Astrocyte of the cerebellum (primary cell): ENCODE measurements around the gene STXBP5L.
"Not testable (repeated sequence)": the region's sequence is repeated elsewhere in the genome, so short reads cannot be mapped to it uniquely, and the experiment has no call there.

Experiments
- DNase-seq: peaks from one replicate; pipeline ENCODE4 v3.0.0-alpha.2; 2011; ENCODE audit warnings: low read depth
- H3K4me3 ChIP-seq: 2 replicates; pipeline ENCODE4 v1.5.1; 2011; ENCODE audit warnings: mild to moderate bottlenecking, low read depth, low read length, moderate library complexity
- in situ Hi-C: cut with HindIII; loops from 2 replicates; pipeline ENCODE4 v1.10.0; 2017; ENCODE audit warnings: low sequenced_read_pairs
- TF ChIP-seq, protein P1 (sequence below): IDR thresholded peaks from 2 replicates; pipeline ENCODE4 v1.5.1; 2012; ENCODE audit warnings: low read length, low read depth, moderate library complexity, mild to moderate bottlenecking; ENCODE audit errors: missing control alignments

STXBP5L gene

DNA sequence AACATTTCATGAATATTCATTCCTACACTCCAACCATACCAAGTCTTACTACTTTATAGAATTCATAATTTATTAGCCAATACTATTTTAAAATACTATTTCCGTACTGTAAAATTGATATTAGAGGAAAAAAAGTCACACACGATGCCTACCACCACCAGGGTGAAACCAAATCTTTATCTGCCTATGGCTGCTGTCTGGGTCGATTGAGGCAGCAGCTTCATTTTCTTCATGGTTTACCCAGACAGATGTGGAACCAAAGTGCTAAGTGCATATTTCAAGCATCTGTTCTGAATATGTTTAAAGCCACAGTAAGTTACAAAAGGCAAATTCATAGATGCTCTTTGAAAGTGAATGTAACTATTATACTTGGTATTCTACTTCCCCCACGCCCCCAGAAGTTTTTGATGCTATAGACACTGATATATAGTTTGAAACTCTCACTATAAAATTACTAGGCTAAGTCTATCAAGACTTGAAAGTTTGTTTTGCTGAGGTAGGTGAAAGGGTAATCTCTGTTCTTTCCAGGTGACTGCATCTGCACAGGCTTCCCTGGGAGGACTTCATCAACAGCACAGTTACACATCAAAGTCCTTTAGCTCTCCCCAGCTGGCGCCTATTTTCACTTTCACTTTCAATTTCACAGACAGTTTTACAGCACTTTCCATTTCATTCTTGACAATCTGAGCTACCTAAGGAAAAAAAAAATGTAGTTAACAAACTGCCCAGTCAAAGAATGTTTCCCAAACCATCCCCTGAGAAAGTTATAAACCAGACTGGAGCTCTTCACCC is 523.9 kb downstream of the STXBP5L start:
- TF ChIP-seq, protein P1, sequence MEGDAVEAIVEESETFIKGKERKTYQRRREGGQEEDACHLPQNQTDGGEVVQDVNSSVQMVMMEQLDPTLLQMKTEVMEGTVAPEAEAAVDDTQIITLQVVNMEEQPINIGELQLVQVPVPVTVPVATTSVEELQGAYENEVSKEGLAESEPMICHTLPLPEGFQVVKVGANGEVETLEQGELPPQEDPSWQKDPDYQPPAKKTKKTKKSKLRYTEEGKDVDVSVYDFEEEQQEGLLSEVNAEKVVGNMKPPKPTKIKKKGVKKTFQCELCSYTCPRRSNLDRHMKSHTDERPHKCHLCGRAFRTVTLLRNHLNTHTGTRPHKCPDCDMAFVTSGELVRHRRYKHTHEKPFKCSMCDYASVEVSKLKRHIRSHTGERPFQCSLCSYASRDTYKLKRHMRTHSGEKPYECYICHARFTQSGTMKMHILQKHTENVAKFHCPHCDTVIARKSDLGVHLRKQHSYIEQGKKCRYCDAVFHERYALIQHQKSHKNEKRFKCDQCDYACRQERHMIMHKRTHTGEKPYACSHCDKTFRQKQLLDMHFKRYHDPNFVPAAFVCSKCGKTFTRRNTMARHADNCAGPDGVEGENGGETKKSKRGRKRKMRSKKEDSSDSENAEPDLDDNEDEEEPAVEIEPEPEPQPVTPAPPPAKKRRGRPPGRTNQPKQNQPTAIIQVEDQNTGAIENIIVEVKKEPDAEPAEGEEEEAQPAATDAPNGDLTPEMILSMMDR: no peak
- in situ Hi-C loops: no loop called here
- H3K4me3 ChIP-seq: peak overlapping the region; percentile 4
- DNase-seq: peak; percentile 54

- TF ChIP-seq, protein P1: no peak
- no peak for DNase-seq
Observed at GRCh38 chr3:121436074-121436473, 528.1 kb downstream of the STXBP5L start.

GRCh38 chr3:121436641-121437040 is 528.6 kb downstream of the STXBP5L start:
- DNase-seq: peak; percentile 4
- in situ Hi-C loops: no loop called here
- TF ChIP-seq, protein P1: no peak
- no peak overlapping the region for H3K4me3 ChIP-seq

More at GRCh38 chr3:121436074-121436473, 528.1 kb downstream of the STXBP5L start:
- H3K4me3 ChIP-seq: no peak overlapping the region
- in situ Hi-C loops: no loop called here

- DNase-seq: no peak
Observed at GRCh38 chr3:121443456-121443855, 535.5 kb downstream of the STXBP5L start.

DNA sequence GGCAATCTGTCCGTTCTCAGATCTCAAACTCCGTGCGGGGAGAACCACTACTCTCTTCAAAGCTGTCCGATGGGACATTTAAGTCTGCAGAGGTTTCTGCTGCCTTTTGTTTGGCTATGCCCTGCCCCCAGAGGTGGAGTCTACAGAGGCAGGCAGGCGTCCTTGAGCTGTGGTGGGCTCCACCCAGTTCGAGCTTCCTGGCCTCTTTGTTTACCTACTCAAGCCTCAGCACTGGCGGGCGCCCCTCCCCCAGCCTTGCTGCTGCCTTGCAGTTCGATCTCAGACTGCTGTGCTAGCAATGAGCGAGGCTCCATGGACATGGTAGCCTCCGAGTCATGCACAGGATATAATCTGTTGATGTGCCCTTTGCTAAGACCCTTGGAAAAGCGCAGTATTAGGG is 543.7 kb downstream of the STXBP5L start:
- DNase-seq, in situ Hi-C loops, H3K4me3 ChIP-seq: not testable (repeated sequence)

More at GRCh38 chr3:121443456-121443855, 535.5 kb downstream of the STXBP5L start:
- H3K4me3 ChIP-seq: no peak overlapping the region
- TF ChIP-seq, protein P1: no peak
- in situ Hi-C loops: no loop called here

DNA sequence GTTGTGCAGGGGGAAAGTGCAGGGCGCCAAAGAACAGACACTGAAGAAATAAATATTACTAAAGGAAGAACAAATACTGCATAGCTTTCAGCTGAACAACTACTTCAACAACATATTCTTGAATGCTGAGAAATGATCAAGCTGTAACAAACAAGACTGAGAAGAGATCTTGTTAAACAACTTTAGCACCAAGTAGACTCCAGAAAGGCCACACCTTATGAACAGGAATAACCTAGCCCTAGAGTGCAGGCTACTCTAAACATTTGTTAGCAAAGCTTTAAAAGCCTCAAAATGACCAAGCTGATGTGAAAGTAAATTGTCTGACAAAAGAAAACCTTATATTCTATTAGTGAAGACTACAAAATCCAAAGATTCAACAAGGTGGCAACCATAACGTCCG is 554.6 kb downstream of the STXBP5L start:
- H3K4me3 ChIP-seq: no peak overlapping the region

DNA sequence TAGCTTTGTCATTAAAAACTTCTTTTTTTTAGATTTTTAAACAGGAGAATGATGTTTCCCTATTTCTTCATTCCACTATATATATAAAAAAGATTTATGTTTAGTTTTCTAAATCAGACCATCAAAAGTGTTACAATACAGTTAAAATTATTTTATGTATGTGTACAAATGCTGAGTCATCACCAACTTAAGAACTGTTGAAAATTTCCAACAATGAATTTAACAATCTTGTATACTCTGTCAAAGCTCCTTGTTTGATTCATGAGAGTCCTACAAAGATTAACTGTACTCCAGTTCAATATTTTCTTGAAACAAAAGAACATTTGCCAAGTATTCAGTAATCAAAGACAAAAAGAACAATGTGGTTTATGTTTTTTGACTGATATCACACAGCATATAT is 555.7 kb downstream of the STXBP5L start:
- TF ChIP-seq, protein P1: no peak
- in situ Hi-C loops: no loop called here
- H3K4me3 ChIP-seq: no peak overlapping the region
- DNase-seq: no peak

More for the DNA sequence above, 554.6 kb downstream of the STXBP5L start:
- DNase-seq: no peak
- in situ Hi-C loops: no loop called here
- TF ChIP-seq, protein P1: no peak
